Activated B cell treated with CpG ODN at 0.5 μM for 24 hours (primary cell): ENCODE data around the gene SREBF2. TPM values are rescaled to one million over a fixed set of nuclear protein-coding genes. Genes with fewer than 3 reads are reported as not detected.
"Not testable (repeated sequence)": the region's sequence is repeated elsewhere in the genome, so short reads cannot be mapped to it uniquely, and the experiment has no call there.

ENCODE experiments used
- ATAC-seq: fragments of 200-7000 bp; cut with Tn5 transposase; one replicate; pipeline ENCODE4 v1.10.0; 2021; ENCODE audit warnings: low read depth, mild to moderate bottlenecking, moderate library complexity
- CTCF ChIA-PET: fragments of 350-600 bp; sonication (Branson Sonifier 250); formaldehyde crosslinking; loops from one replicate; lab custom pipeline; 2021; ENCODE audit warnings: antibody characterized with exemption; lab: Charles Lee
- POLR2A ChIA-PET: fragments of 350-600 bp; sonication (Branson Sonifier 250); formaldehyde crosslinking; loops from one replicate; lab custom pipeline; 2021; ENCODE audit warnings: antibody characterized with exemption; lab: Charles Lee
- DNase-seq: peaks from one replicate; pipeline ENCODE4 v3.0.0; 2022
- H3K27ac Mint-ChIP-seq: one replicate; pipeline ENCODE4 v1.8.0; 2020; ENCODE audit warnings: mixed read lengths
- H3K27me3 Mint-ChIP-seq: one replicate; pipeline ENCODE4 v1.8.0; 2021; ENCODE audit warnings: mixed read lengths
- H3K36me3 Mint-ChIP-seq: one replicate; pipeline ENCODE4 v1.8.0; 2021; ENCODE audit warnings: low read depth, mixed read lengths
- H3K4me1 Mint-ChIP-seq: one replicate; pipeline ENCODE4 v1.8.0; 2021; ENCODE audit warnings: mixed read lengths
- H3K4me3 Mint-ChIP-seq: one replicate; pipeline ENCODE4 v1.8.0; 2020; ENCODE audit warnings: mild to moderate bottlenecking, mixed read lengths
- H3K9me3 Mint-ChIP-seq: one replicate; pipeline ENCODE4 v1.8.0; 2020; ENCODE audit warnings: mixed read lengths
- intact Hi-C: fragments of 100-400 bp; cut with micrococcal nuclease; formaldehyde crosslinking; loops from one replicate; pipeline ENCODE4 v1.15.1; 2024
- total RNA-seq: library from RNA; stranded (reverse); gene quantifications from 2 replicates; pipeline ENCODE4 v1.2.3, GENCODE V29; 2022
- TF ChIP-seq, protein P1 (sequence below): fragments of 200-600 bp; IDR thresholded peaks from one replicate; pipeline ENCODE4 v1.8.0; 2022; ENCODE audit warnings: antibody characterized with exemption, mild to moderate bottlenecking

The SREBF2 gene
- total RNA-seq, 1 donor from 2014 or later, result 307 TPM

- ATAC-seq (no peak), DNase-seq (no peak)
- intact Hi-C loops, result loop anchor here (2.0 to 5.0 kb wide), 3 partner anchors 13 to 116 kb away; no protein-coding TSS in a partner anchor
- ChIA-PET POLR2A (interaction anchor here (0.6 to 12.4 kb wide), 12 partner anchors 19 to 787 kb away, joined by 3 to 166 read pairs (median 10); partner anchors contain the start of genes CCDC134, SNU13, SREBF2 and TNFRSF13C), CTCF (interaction anchor here (1.8 to 2.6 kb wide), 3 partner anchors 29 to 77 kb away, joined by 7 to 27 read pairs (median 7); no protein-coding TSS in a partner anchor)
- Mint-ChIP-seq H3K27me3 (no peaks in the 10 kb centered on the region), H3K9me3 (no peaks in the 10 kb centered on the region), H3K36me3 (peaks cover 37% of the 10 kb centered on the region), H3K4me1 (peaks cover 77% of the 10 kb centered on the region), H3K4me3 (peak overlapping the region; percentile 72), H3K27ac (peak overlapping the region; percentile 93)
- TF ChIP-seq, protein P1, sequence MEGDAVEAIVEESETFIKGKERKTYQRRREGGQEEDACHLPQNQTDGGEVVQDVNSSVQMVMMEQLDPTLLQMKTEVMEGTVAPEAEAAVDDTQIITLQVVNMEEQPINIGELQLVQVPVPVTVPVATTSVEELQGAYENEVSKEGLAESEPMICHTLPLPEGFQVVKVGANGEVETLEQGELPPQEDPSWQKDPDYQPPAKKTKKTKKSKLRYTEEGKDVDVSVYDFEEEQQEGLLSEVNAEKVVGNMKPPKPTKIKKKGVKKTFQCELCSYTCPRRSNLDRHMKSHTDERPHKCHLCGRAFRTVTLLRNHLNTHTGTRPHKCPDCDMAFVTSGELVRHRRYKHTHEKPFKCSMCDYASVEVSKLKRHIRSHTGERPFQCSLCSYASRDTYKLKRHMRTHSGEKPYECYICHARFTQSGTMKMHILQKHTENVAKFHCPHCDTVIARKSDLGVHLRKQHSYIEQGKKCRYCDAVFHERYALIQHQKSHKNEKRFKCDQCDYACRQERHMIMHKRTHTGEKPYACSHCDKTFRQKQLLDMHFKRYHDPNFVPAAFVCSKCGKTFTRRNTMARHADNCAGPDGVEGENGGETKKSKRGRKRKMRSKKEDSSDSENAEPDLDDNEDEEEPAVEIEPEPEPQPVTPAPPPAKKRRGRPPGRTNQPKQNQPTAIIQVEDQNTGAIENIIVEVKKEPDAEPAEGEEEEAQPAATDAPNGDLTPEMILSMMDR, result no peak
These were observed 30.6 kb downstream of the SREBF2 start for GRCh38 chr22:41863472-41863871.

GRCh38 chr22:41868556-41868955 is 35.7 kb downstream of the SREBF2 start:
- Mint-ChIP-seq H3K4me3 (no peak overlapping the region), H3K36me3 (peaks cover 73% of the 10 kb centered on the region), H3K4me1 (peaks cover 49% of the 10 kb centered on the region), H3K27ac (no peak overlapping the region), H3K9me3 (no peaks in the 10 kb centered on the region), H3K27me3 (no peaks in the 10 kb centered on the region)
- POLR2A ChIA-PET, result no interaction called here
- CTCF ChIA-PET, result no interaction called here
- no peak for DNase-seq
- TF ChIP-seq, protein P1, result no peak
- intact Hi-C loops, result no loop called here
- no peak for ATAC-seq

DNA sequence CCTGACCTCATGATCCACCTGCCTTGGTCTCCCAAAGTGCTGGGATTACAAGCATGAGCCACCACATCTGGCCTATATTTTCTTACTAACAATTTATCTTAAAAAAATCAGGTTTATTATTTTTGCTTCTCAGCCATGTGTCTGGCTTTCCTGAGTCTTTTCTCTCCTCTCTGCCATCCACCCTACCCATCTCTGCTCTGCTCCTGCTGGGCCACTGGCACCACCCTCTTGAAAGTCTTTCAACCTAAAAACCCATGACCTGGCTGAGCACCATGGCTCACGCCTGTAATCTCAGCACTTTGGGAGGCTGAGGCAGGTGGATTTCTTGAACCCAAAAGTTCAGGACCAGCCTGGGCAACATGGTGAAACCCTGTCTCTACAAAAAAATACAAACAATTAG is 37.2 kb downstream of the SREBF2 start:
- H3K4me1 Mint-ChIP-seq, result peaks cover 41% of the 10 kb centered on the region
- DNase-seq, ATAC-seq, H3K4me3 Mint-ChIP-seq, H3K27ac Mint-ChIP-seq, H3K9me3 Mint-ChIP-seq, H3K27me3 Mint-ChIP-seq, CTCF ChIA-PET, intact Hi-C loops: not testable (repeated sequence)
- POLR2A ChIA-PET, result interaction anchor here (0.7 to 1.5 kb wide), 2 partner anchors 10 to 12 kb away, joined by 5 to 13 read pairs; no protein-coding TSS in a partner anchor
- peaks cover 84% of the 10 kb centered on the region for H3K36me3 Mint-ChIP-seq

- Mint-ChIP-seq H3K36me3 (peaks cover 86% of the 10 kb centered on the region), H3K27me3 (no peaks in the 10 kb centered on the region), H3K4me3 (no peak overlapping the region), H3K27ac (no peak overlapping the region), H3K4me1 (peaks cover 34% of the 10 kb centered on the region), H3K9me3 (no peaks in the 10 kb centered on the region)
- POLR2A ChIA-PET, result interaction anchor here (0.6 to 1.5 kb wide), 3 partner anchors 13 to 537 kb away, joined by 3 to 5 read pairs (median 4); partner anchors contain the start of gene TNFRSF13C
- CTCF ChIA-PET, result no interaction called here
- ATAC-seq, result no peak
- TF ChIP-seq, protein P1, result no peak
- intact Hi-C loops, result no loop called here
- no peak for DNase-seq
These were observed 37.9 kb downstream of the SREBF2 start for GRCh38 chr22:41870786-41871185.

GRCh38 chr22:41873391-41873790 is 40.5 kb downstream of the SREBF2 start:
- H3K4me3 Mint-ChIP-seq, result no peak overlapping the region
- DNase-seq, result no peak

More at GRCh38 chr22:41873391-41873790, 40.5 kb downstream of the SREBF2 start:
- peak overlapping the region; percentile 48 for H3K27ac Mint-ChIP-seq
- no peaks in the 10 kb centered on the region for H3K27me3 Mint-ChIP-seq
- ChIA-PET CTCF (no interaction called here), POLR2A (interaction anchor here (2.1 kb wide), 1 partner anchor 11 kb away, joined by 15 read pairs; no protein-coding TSS in a partner anchor)
- H3K9me3 Mint-ChIP-seq, result no peaks in the 10 kb centered on the region
- intact Hi-C loops, result loop anchor here (2.0 kb wide), 1 partner anchor 15 kb away; no protein-coding TSS in a partner anchor
- peaks cover 86% of the 10 kb centered on the region for H3K36me3 Mint-ChIP-seq
- ATAC-seq, result peak; percentile 29
- peaks cover 20% of the 10 kb centered on the region for H3K4me1 Mint-ChIP-seq
- TF ChIP-seq, protein P1, result no peak
